Epidermal melanocyte (primary cell): ENCODE data around the gene SMYD1.
A peak's percentile ranks its signal among the peaks of the same experiment; 100 is the strongest.

Experiments
- DNase-seq: peaks from one replicate; pipeline ENCODE4 v3.0.0; 2011; ENCODE audit warnings: low spot score; ENCODE audit not compliant: insufficient read length

Gene SMYD1

GRCh38 chr2:88141952-88142351 is 74.3 kb downstream of the SMYD1 start:
- DNase-seq = no peak

DNA sequence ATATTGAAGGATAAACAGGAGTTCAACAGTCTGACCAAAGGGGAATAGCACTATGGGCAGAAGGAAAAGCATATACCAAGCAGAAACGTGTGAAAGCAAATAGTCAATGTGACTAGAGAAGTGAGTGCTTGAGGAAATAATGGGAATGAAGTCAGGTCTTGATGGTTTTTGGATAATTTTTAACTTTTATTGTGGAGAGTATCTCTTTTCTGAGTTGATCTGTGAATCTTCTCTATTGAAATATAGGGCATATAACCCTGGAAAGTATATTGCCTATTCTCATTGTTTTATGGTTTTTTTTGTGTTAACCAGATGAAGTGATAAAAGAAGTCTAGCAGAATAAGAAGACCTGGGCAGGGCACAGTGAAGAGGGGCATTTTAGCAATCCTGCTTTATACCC is 76.6 kb downstream of the SMYD1 start:
- no peak for DNase-seq

- no peak for DNase-seq
Measured at GRCh38 chr2:88144914-88145497, 77.4 kb downstream of the SMYD1 start.

- no peak for DNase-seq
Measured at GRCh38 chr2:88146590-88146989, 79.0 kb downstream of the SMYD1 start.

DNA sequence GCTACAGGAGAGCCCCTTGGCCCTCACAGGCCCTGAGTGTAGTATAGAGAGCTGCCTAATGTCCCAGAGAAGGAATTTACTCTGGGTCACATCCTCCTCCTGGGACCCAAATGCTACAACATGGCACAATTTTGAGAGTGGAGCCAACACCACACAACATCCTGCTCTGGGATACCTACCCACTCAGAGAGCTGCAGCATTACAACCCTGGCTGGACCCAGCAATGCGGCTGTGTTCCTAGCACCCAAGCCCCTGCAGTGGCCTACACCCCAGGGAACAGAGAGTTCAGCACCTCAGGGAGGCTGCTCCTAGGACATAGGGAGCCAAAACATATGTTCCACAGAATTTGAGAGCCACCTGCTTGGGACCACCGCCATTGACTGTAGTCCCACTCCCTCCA is 79.5 kb downstream of the SMYD1 start:
- DNase-seq = no peak

DNA sequence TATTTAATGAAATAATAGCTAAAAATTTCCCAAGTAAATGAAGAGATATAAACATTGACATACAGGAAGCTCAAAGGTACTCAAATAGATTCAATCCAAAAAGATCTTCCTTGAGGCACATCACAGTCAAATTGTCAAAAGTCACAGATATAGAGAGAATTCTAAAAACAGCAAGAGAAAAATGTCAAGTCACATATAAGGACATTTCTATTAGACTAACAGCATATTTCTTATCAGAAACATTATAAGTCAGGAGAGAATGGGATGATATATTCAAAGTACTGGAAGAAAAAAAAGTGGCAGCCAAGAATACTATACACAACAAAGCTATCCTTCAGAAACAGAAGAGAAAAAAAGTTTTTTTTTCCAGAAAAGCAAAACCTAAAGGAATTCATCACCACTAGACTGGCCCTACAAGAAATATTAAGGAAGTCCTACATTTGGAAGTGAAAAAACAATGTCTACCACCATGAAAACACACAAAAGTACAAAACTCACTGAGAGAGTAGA is 81.4 kb downstream of the SMYD1 start:
- DNase-seq = no peak

DNA sequence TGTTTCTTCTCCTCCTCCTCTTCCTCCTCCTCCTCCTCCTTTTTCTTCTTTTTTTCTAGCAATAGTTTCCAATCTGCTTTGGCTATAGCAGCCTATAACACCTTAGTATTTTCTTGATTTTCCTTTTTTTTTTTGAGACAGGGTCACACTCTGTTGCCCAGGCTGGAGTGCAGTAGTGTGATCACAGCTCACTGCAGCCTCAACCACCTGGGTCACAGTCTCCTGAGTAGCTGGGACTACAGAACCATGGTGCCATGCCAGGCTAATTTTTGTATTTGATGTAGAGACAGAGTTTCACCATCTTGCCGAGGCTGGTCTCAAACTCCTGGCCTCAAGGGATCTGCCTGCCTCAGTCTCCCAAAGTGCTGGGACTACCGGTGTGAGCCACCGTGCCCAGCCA is 91.9 kb downstream of the SMYD1 start:
- DNase-seq = no peak

- peak; percentile 78 for DNase-seq
Measured at GRCh38 chr2:88159955-88160415, 92.4 kb downstream of the SMYD1 start.

DNA sequence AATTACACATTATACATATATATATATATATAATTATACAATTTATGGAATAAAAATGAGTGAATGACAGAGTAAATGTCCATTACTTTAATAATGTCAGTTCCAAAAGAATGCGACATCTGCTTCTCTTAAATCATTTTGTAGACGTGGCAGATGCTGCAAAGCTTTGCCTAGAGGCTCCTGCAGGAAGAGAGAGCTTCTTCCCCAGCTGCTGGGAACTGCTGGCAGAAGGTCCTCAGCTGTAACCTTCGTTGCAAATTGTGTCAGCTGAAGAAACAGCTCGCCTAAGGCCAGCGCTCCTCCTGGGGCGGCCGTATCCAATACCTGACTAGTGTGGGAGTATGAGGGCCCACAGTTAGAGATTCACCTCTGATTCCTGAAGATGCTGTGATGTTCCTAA is 92.9 kb downstream of the SMYD1 start:
- no peak for DNase-seq

DNA sequence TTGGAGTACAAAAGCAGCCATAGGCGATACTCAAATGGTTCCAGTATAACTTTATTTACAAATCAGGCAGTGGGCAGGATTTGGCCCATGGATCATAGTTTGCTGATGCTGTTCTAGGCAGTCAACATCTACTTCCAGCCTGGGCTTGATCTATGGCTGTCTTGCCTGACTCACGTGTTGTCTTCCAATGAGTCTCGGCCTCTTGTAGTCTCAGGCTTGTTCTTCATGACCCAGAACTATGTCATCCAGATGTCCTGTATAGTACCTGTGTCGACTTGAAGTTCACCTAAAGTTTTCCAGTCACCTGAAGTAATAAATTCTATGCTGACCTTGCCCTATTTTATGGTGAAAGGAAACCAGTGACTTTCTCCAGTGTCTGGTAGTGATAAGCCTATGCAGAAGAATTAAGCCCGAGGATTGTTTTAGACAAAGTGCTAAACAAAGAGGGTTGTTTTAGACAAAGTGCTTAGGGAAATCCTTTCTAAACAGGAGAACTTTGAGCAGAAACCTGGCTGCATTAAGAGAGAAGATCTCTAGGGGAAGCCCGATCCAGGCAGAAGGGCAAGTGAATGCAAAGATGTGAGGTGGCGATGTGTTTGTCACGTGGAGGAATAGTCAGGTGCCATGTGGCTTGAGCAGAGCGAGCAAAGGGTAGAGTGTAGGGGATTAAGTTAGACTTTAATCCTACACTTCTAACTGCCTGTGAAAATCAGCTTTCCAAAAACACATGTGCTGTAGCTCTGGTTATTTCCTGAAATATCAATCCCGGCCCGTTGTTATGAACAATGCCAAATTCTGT is 94.0 kb downstream of the SMYD1 start:
- no peak for DNase-seq
